Vagina (tissue), 2 donors: ENCODE results near the gene RECK. TPM values are rescaled to one million over a fixed set of nuclear protein-coding genes. Genes with fewer than 3 reads are reported as not detected.
"Not testable (repeated sequence)": the region's sequence is repeated elsewhere in the genome, so short reads cannot be mapped to it uniquely, and the experiment has no call there.

Experiments
- DNase-seq, 2 donors: peaks; one replicate each; pipeline ENCODE4 v3.0.0-alpha.2; 2017; ENCODE audit errors: extremely low spot score in 2 of 2
- H3K27ac ChIP-seq: fragments of 200-600 bp; sonication (generic); one replicate; pipeline ENCODE4 v1.5.1; 2019
- H3K27me3 ChIP-seq: fragments of 200-600 bp; sonication (generic); one replicate; pipeline ENCODE4 v1.5.1; 2019
- H3K36me3 ChIP-seq, 2 donors: fragments of 200-600 bp; sonication (generic); one replicate each; pipeline ENCODE4 v1.5.1; 2017 to 2019
- H3K4me1 ChIP-seq: fragments of 200-600 bp; sonication (generic); one replicate; pipeline ENCODE4 v1.5.1; 2019
- H3K4me3 ChIP-seq, 2 donors: fragments of 200-600 bp; sonication (generic); 1 replicate in 1 of 2; 2 replicates in 1 of 2; pipeline ENCODE4 v1.5.1; 2016 to 2019
- H3K9me3 ChIP-seq: fragments of 200-600 bp; sonication (generic); one replicate; pipeline ENCODE4 v1.5.1; 2019
- CTCF ChIP-seq, 3 experiments: fragments of 450-650 bp in 2 of 3; fragments of 200-600 bp in 1 of 3; sonication (generic) in 1 of 3; IDR thresholded peaks; one replicate each; pipeline ENCODE4 v1.5.1; 2017 to 2019; ENCODE audit warnings: antibody characterized with exemption in 3 of 3, mild to moderate bottlenecking in 2 of 3, moderate library complexity in 2 of 3
- POLR2A ChIP-seq, 2 donors: fragments of 450-650 bp; IDR thresholded peaks; one replicate each; pipeline ENCODE4 v1.6.1; 2017; ENCODE audit warnings: antibody characterized with exemption in 2 of 2, mild to moderate bottlenecking in 2 of 2, moderate library complexity in 2 of 2
- POLR2AphosphoS5 ChIP-seq, 2 donors: sonication (generic); formaldehyde crosslinking; IDR thresholded peaks; one replicate each; pipeline ENCODE4 v1.9.0; 2017; ENCODE audit warnings: antibody characterized with exemption in 2 of 2, mild to moderate bottlenecking in 2 of 2, low read depth in 1 of 2; ENCODE audit not compliant: insufficient read depth in 1 of 2
- intact Hi-C: fragments of 100-400 bp; cut with DNase I; formaldehyde crosslinking; loops from one replicate; pipeline ENCODE4 v1.15.1; 2023
- total RNA-seq: library from RNA; depleted of rRNA; stranded (reverse); fragments of >200 nt; gene quantifications from one replicate; pipeline ENCODE4 v1.2.3, GENCODE V29; 2016

RECK gene
- total RNA-seq, 1 donor from 2014 or later: 15.5 TPM

DNA sequence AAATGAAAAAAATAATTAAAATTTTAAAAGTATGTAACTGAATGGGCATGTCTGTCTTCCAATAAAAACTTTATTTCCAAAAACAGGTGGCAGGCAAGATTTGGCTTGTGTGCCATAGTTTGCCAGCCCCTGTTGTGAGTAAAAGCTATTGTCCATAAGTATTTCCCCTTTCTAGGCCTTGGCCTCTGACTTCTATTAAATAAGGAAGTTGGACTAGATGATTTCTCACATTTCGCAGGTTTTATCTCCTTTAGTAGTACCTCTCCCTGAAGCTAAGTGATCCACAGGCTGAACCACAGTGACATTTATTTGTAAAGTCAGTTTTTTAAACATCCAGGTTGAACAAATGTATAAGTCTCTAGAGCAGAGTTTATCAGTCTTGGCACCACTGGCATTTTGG lies 41.3 kb downstream of the RECK start:
- Histone ChIP-seq H3K4me1 (peaks cover 20% of the 10 kb centered on the region), H3K4me3 (no peak overlapping the region), H3K27me3 (no peaks in the 10 kb centered on the region), H3K36me3 (no peaks in the 10 kb centered on the region), H3K9me3 (no peaks in the 10 kb centered on the region), H3K27ac (no peak overlapping the region)
- no peak for DNase-seq
- intact Hi-C loops: no loop called here
- TF ChIP-seq POLR2A (IDR thresholded peaks at IDR 0.05): no peak
- TF ChIP-seq CTCF (IDR thresholded peaks at IDR 0.05): no peak
- TF ChIP-seq POLR2AphosphoS5 (IDR thresholded peaks at IDR 0.05; ENCODE audit: insufficient read depth in 1 of 2, low read depth in 1 of 2): no peak

GRCh38 chr9:36080519-36080918 lies 43.8 kb downstream of the RECK start:
- intact Hi-C loops: no loop called here
- no peaks in the 10 kb centered on the region for H3K4me1 ChIP-seq
- H3K27ac ChIP-seq: no peak overlapping the region
- no peak for TF ChIP-seq CTCF (IDR thresholded peaks at IDR 0.05)
- TF ChIP-seq POLR2A (IDR thresholded peaks at IDR 0.05): no peak
- no peak for TF ChIP-seq POLR2AphosphoS5 (IDR thresholded peaks at IDR 0.05; ENCODE audit: insufficient read depth in 1 of 2, low read depth in 1 of 2)
- no peak overlapping the region for H3K4me3 ChIP-seq
- no peaks in the 10 kb centered on the region for H3K36me3 ChIP-seq
- H3K27me3 ChIP-seq: no peaks in the 10 kb centered on the region
- no peak for DNase-seq
- H3K9me3 ChIP-seq: no peaks in the 10 kb centered on the region

DNA sequence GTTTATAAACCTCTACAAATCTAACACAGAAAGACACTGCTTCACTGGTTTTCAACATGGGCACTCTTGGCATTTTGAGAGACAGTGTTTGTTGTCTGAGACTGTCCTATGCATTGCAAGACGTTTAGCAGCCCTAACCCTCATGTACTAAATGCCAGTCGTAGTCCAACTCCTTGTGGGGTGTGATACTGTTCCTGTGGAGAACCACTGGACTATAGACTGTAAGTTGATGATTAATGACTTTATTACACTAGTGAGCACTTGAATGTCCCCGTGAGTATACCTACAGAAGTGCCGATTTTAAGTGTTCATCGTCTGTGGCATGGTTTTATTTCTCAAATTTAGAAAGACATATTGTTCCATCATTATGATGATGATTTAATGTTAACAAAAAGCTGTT lies 46.2 kb downstream of the RECK start:
- no peak overlapping the region for H3K27ac ChIP-seq
- TF ChIP-seq POLR2A (IDR thresholded peaks at IDR 0.05) (no peak), CTCF (IDR thresholded peaks at IDR 0.05) (no peak), POLR2AphosphoS5 (IDR thresholded peaks at IDR 0.05; ENCODE audit: insufficient read depth in 1 of 2, low read depth in 1 of 2) (no peak)
- no peak for DNase-seq
- H3K4me1 ChIP-seq: no peaks in the 10 kb centered on the region
- H3K9me3 ChIP-seq: no peaks in the 10 kb centered on the region
- peaks cover 0 to 8% of the 10 kb centered on the region in 2 donors for H3K36me3 ChIP-seq
- H3K4me3 ChIP-seq: no peak overlapping the region
- intact Hi-C loops: no loop called here
- no peaks in the 10 kb centered on the region for H3K27me3 ChIP-seq

GRCh38 chr9:36086442-36086841 lies 49.7 kb downstream of the RECK start:
- H3K9me3 ChIP-seq: no peaks in the 10 kb centered on the region
- intact Hi-C loops: no loop called here
- H3K36me3 ChIP-seq: peaks cover 0 to 8% of the 10 kb centered on the region in 2 donors
- H3K4me3 ChIP-seq: no peak overlapping the region
- no peak overlapping the region for H3K27ac ChIP-seq
- no peaks in the 10 kb centered on the region for H3K27me3 ChIP-seq
- no peaks in the 10 kb centered on the region for H3K4me1 ChIP-seq
- DNase-seq: no peak
- TF ChIP-seq CTCF (IDR thresholded peaks at IDR 0.05) (no peak), POLR2A (IDR thresholded peaks at IDR 0.05) (no peak), POLR2AphosphoS5 (IDR thresholded peaks at IDR 0.05; ENCODE audit: insufficient read depth in 1 of 2, low read depth in 1 of 2) (no peak)

DNA sequence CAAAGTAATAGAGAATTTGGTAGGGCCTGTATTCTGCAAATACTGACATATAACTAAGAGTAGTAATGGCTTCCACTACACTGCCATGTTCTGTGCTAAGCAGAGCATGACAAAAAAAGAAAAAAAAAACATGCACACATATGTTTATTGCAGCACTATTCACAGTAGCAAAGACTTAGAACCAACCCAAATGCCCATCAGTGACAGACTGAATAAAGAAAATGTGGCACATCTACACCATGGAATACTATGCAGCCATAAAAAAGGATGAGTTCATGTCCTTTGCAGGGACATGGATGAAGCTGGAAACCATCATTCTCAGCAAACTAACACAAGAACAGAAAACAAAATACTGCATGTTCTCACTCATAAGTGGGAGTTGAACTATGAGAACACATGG lies 50.3 kb downstream of the RECK start:
- intact Hi-C loops, DNase-seq, H3K4me1 ChIP-seq, H3K9me3 ChIP-seq, H3K36me3 ChIP-seq, H3K4me3 ChIP-seq, H3K27ac ChIP-seq, H3K27me3 ChIP-seq: not testable (repeated sequence)

GRCh38 chr9:36088020-36088419 lies 51.3 kb downstream of the RECK start:
- H3K36me3 ChIP-seq: peaks cover 0 to 8% of the 10 kb centered on the region in 2 donors
- no peak for DNase-seq
- no peak overlapping the region for H3K4me3 ChIP-seq
- no peaks in the 10 kb centered on the region for H3K27me3 ChIP-seq
- no peak overlapping the region for H3K27ac ChIP-seq
- H3K9me3 ChIP-seq: no peaks in the 10 kb centered on the region
- H3K4me1 ChIP-seq: no peaks in the 10 kb centered on the region
- intact Hi-C loops: no loop called here
- no peak for TF ChIP-seq POLR2A (IDR thresholded peaks at IDR 0.05)
- no peak for TF ChIP-seq POLR2AphosphoS5 (IDR thresholded peaks at IDR 0.05; ENCODE audit: insufficient read depth in 1 of 2, low read depth in 1 of 2)
- TF ChIP-seq CTCF (IDR thresholded peaks at IDR 0.05): no peak
